COLO829 (cell line): ENCODE measurements around the gene TMC5.
"Not testable (repeated sequence)": the region's sequence is repeated elsewhere in the genome, so short reads cannot be mapped to it uniquely, and the experiment has no call there.

Experiments
- DNase-seq: peaks from one replicate; pipeline ENCODE4 v3.0.0; 2012; ENCODE audit warnings: low spot score

The TMC5 gene, protein sequence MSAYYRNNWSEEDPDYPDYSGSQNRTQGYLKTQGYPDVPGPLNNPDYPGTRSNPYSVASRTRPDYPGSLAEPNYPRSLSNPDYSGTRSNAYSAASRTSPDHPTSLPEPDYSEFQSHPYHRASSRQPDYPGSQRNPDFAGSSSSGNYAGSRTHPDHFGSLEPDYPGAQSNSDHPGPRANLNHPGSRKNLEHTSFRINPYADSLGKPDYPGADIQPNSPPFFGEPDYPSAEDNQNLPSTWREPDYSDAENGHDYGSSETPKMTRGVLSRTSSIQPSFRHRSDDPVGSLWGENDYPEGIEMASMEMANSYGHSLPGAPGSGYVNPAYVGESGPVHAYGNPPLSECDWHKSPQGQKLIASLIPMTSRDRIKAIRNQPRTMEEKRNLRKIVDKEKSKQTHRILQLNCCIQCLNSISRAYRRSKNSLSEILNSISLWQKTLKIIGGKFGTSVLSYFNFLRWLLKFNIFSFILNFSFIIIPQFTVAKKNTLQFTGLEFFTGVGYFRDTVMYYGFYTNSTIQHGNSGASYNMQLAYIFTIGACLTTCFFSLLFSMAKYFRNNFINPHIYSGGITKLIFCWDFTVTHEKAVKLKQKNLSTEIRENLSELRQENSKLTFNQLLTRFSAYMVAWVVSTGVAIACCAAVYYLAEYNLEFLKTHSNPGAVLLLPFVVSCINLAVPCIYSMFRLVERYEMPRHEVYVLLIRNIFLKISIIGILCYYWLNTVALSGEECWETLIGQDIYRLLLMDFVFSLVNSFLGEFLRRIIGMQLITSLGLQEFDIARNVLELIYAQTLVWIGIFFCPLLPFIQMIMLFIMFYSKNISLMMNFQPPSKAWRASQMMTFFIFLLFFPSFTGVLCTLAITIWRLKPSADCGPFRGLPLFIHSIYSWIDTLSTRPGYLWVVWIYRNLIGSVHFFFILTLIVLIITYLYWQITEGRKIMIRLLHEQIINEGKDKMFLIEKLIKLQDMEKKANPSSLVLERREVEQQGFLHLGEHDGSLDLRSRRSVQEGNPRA

DNA sequence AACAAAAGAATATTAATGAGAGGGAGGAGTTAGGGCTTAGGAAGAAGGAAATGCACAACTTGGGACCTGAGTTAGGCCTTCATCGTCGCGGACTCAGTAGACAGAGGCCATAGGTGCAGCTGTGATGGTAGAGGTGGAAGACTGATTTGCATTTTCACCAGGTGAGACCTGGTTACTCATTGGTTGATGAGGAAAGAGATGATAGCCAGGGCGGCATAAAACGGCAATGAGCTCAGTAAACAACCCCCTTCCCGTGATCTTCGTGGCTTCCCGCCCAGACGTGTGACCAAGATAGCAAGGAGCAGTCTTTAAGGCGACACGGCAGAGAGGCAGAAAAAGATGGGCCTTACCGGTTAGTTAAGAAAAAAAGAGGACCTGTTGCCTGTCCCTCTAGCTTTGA is at the start of gene TMC5:
Gene TMC5 (plus strand): TSS at position 244 of the 400 bp plus-strand sequence. CDS start 22,156 bp downstream, outside the sequence.
- DNase-seq = no peak

DNA sequence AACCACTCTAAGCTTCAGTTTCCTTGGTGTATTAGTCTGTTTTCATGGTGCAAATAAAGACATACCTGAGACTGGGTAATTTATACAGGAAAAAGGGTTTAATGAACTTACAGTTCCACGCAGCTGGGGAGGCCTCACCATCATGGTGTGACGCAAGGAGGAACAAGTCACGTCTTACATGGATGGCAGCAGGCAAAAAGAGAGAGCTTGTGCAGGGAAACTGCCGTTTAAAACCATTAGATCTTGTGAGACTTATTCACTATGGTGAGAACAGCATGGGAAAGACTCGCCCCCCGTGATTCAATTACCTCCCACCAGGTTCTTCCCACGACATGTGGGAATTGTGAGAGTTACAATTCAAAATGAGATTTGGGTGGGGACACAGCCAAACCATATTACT is 45.1 kb upstream of the TMC5 start:
- not testable (repeated sequence) for DNase-seq

DNA sequence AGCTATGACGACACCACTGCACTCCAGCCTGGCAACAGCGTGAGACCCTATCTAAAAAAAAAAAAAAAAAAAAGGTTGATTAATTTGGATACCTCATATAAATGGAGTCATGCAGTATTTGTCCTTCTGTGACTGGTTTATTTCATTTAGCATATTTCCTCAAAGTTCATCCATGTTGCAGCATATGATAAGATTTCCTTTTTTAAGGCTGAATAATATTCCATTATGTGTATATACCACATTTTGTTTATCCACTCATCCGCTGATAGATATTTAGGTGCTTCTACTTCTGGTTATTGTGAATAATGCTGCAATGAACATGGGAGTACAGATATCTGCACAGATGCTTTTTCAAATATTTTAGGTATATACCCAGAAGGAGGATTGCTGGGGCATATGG is 43.3 kb upstream of the TMC5 start:
- DNase-seq = no peak

DNA sequence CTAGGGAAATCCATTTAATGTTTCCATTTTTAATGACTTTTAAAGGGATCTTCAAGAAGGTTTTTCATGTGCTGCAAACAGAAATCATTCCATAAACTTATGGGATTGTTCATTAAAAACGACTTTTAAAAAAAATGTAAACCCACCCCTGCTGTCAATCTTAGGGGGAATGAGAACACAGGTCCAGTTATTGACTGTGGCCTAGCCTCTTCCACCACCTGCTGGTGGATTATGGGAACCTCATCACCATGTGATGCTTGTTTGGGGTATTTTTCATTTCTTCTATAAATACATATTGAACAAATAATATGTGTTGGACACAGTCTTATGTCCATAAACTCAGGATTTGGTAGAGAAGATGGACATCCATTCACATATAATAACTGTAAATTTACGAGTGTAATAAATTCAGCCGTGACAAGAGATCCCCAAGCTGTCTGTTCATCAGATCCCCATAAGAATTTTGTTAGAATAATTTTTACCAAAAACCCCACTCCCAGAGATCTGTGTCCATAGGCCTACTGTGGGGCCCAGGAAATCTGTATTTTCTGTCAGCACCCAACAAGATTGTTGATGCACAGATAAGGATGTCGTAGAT is 42.0 kb upstream of the TMC5 start:
- peak; percentile 77 for DNase-seq

DNA sequence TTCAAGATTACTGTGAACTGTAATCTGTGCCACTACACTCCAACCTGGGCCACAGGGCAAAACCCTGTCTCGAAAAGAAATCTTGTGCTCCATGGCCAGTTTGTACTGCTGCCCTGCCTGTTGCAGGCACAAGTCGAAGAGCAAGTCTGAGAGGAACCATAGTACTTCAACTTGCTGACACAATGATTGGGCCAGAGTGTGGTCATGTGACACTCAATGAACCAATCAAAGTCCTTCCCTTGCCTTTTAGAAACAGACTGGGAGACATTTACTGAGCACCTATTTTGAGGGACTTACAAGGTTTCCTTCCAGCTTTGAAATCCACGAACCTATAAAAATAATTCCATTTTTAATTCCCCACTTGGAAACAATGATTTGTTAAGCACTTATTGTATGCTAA is 39.8 kb upstream of the TMC5 start:
- DNase-seq = no peak

DNA sequence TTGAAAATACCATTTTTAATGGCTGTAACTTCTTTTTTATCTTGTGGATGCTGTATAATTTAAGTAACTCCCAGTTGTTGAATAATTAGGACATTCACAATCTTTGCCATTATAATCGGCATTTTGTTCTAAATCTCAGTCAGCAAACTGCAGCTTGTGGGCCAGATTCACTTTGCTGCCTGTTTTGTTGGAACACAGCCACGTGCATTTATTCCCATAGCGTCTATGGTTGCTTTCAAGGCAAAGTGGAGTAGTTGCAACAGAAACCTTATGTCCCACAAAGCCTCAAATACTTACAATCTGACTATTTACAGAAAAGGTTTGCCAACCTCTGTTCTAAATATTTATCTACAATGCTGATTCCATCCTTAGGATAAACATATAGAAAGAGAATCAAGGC is 39.2 kb upstream of the TMC5 start:
- DNase-seq = no peak

DNA sequence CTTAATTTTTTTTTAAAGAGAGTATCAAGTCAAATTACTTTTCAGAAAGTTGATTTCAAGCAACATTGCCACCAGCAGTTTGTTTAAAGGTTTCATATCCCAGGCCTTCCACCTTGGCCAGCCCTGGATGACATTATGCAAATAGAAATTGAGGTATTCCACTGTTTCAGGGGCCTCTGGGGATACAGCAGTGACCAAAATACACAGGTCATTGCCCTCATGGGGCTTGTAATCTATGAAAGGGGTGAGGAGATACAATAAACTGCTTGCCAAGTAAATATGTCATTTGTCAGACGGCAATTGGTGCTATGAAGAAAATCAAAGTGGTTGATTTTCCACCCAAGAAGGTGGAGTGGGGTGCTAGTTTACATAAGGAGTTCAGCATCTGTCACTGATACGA is 37.8 kb upstream of the TMC5 start:
- DNase-seq = no peak

DNA sequence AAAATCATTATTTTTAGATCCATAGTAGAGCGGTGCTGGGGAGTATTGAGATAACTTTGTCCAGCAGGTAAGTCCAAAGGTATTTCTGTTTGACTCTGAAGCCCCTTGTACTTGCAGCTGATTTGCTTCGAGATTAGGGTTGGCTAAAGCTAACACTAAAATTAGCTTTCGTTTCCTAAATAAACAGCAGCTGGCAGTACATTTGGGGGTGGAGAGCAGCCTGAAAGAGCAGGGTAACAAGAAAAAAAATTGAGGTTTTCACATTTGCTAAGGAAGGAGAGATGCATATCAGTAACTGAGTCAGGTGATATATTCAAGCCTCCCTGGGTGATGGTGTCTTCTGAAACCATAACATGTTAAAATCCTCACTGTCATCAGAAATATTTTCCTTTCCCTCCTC is 37.4 kb upstream of the TMC5 start:
- DNase-seq = no peak

DNA sequence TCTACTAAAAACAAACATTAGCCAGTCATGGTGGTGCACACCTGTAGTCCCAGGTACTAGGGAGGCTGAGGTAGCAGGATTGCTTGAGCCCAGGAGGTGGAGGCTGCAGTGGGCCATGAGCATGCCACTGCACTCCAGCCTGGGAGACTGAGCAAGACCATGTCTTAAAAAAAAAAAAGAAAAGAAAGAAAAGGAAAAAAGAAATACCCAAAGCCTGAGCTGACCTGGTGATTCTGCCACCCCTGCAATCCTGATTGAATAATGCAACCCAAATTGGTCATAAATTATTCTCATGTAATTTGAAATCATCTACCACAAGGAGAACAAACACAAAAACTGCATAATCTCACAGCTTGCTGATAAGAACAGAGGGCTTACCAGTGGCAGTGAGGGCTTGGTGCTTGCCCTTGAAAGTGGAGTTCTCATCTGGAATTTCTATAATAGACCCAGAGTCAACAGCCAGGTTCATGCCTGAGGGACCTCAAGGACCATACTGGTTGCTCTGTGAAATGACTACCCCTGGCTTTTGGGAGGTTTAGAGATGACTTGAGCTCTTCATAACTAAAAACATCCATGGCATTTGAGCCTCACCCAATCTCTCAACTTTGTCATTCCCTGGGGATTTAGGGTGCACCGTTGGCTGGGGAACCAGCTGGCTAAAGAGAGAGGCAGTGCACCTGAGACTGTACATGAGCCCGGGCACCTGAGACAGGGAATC is 35.4 kb upstream of the TMC5 start:
- DNase-seq = no peak

DNA sequence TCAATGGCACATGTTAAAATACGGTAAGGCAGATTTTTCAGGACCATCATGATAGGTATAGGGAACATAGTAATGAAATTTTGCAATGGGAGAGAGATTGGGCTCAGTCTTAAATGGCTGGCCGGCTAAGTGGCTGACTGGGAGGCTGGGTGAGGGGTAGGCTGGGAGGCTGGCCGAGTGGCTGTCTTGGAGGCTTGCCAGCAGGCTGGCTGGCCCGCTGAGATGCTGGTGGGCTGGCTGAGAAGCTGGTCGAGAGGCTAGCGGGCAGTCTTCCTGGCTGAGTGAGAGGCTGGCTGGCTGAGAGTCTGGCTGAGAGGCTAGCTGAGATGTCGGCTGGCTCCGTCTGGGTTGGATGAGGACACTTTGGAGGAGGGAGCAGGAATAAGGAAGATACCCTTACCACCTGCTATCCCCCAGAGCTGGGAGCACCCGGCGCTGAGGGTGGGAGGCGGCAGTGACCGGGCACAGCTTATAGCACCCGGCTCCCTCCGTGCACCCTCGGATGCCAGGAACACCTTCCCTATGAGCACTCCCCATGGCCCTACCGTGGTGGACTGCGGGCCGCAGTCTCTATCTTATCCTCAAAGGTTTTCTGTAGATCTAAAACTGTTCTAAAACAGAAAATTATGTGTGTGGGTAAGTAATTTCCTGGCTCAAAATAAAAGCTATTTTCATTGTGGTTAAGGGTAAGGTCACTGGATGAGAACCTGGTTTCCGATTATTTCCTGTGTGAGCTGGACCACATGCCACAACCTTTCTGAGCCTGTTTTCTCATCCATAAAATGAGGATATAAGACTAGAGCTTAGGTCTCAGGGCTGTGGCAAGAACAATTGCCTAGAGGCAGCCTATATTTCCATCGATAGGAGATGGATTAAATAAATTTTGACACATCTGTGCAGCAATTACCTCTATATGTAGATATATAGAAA is 34.5 kb upstream of the TMC5 start:
- no peak for DNase-seq

DNA sequence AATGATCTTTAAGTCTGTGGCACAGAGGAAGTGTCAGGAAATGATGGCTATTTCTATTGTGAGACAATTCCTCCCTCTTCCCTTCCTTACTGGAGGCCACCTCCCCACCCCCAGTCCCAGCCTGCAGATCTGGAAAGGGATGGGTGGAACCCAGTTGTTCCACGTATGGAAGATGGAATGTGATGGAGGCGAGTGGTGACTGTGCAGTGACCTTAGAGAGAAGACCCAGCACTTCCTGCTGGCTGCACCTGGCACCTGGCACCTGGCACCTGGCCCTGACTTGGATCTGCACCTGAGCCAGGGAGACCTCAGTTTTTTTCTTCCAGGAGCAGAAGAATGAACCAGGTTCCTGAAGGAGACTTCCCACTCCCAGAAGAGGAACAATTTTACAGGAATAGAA is 33.0 kb upstream of the TMC5 start:
- no peak for DNase-seq

DNA sequence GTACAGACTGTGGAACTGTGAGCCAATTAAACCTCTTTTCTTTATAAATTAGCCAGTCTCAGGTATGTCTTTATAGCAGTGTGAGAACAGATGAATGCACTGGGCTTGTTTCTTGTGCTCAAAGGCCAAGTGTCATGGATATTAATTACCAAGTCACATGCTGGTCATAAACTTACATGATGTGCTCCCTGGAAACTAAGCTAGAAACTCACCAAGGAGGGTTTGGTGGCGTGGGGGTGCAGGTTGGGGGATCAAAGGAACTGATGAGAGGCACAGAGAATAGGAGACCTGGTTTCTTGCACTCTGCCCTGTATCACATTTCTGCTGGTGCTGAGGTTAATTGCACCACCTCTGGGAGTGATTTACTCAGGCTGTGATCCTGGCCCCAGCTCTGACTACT is 31.2 kb upstream of the TMC5 start:
- no peak for DNase-seq

DNA sequence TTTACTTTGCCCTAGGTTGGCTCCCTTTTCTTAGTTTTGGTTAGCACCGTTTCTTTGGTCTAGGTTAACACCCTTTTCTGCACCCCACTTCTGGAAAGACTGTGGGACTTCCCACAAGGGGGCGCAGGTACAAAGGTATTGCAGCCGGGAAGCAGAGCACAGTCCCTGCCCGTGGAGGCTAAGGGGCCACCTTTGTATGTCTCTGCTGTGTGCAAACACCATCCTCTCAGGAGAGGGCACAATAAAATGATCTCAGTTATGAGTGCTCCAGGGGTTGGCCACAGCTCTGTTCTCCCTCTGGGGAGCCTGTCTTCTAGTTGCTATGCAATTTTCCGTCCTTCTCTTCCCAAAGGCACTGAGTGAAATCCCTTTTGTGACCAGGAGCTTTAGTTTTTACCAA is 28.4 kb upstream of the TMC5 start:
- no peak for DNase-seq

DNA sequence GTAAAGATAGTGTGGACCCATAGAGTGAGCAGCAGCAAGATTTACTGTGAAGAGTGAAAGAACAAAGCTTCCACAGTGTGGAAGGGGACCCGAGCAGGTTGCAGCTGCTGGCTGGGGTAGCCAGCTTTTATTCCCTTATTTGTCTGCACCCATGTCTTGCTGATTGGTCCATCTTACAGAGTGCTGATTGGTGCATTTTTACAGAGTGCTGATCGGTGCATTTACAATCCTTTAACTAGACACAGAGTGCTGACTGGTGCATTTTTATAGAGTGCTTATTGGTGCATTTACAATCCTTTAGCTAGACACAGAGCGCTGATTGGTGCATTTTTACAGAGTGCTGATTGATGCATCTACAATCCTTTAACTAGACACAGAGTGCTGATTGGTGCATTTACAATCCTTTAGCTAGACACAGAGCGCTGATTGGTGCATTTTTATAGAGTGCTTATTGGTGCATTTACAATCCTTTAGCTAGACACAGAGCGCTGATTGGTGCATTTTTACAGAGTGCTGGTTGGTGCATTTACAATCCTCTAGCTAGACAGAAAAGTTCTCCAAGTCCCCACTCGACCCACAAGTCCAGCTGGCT is 26.4 kb upstream of the TMC5 start:
- not testable (repeated sequence) for DNase-seq

DNA sequence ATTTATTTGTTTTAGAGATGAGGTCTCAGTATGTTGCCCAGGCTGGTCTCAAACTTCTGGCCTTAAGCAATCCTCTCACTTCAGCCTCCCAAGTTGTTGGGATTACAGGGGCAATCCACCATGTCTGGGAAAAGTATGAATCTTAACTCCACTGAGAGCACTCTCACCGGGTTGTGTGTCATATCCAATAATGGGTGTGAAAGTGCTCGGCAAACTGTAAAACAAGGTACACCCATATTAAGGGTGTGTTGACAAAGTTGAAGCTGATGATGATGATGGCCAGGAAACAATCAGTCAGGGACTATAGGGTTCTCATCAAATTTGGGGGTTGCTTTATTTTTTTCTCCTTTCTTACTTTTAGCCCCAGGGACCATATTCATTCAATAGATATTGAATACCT is 25.3 kb upstream of the TMC5 start:
- no peak for DNase-seq

DNA sequence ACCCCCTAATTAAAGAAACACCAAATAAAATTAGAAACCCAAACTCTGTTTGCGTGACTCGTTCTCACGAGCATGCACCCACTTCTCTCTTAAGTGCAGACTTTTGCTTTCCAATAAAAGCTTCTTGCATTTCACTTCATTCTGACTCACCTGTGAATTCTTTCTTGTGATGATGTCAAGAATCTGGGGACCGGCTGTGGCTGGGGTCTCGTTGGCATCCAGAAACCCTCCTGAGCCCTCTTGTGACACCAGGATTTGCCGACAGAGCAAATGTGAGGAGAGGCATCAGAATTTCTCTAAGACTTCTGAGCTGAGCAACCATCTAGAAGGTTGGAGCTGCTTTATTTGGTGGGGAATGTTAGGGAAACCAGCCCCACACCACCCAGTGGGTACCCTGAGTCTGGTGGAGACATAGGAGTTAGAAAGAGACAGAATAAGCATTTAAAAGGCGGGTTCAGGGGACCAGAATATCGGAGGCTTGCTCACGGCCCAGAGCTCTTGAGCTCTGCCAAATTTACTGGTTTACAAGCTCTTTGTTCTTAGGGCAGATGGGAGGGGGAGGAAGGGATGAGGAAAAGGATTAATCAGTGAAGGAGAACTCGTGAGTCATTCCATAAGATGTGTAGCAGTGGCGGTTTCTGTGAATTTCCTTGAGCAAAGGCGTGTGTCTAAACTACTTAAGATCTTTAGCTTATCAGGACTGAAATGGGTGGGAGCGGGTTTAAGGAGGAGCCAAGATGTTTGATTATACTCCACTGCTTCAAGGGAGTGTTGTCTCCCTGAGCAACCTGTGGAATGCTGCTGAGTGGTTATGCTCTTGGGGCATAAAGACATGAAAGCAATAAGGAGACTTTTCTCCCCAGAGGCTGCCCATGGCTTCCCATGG is 24.2 kb upstream of the TMC5 start:
- no peak for DNase-seq

DNA sequence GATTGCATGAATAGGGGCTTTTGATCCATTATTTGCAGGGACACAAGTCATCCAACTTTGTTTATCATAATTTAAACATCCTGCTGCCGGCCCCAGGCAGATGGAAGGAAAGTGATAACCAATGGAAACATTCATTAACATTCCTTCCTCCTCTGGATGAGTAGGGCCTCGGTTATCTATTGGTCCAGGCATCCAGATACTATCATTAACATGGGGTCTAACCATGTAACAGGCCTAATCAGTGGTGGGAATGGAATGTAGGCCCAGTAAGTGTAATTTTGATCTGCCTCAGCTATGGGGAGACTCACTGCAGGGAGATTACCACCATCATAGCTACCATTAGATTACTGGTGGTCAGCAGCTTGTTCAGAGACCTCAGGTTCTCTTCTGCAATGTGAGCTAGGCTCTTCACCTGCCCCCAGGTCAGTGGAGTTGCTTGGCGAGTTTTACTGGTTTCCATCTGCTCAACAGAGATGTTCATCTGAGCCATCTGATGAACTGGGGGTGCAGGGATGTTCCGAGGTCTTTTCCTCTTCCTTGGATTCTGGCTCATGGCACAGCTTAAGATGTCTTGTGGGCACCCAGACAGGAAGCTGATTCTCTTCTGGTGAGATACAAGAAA is 21.9 kb upstream of the TMC5 start:
- not testable (repeated sequence) for DNase-seq

DNA sequence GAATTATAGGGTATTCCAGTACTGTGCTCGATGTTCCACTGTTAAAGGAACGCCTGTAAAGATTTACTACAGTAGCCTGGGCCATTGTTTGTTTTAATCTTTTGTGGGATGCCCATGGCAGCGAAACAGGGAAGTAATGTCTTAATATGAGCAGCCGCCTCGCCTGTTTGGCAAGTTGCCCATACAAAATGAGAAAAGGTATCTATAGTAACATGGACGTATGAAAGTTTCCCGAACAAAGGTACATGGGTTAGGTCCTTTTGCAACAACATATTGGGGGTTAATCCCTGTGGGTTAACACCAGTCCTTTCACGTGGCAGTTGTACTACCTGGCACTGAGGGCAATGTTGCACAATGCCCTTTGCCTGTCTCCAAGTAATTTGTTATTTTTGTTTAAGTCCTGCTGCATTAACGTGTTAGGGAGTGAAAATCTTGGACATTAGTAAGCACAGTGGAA is 21.1 kb upstream of the TMC5 start:
- no peak for DNase-seq

DNA sequence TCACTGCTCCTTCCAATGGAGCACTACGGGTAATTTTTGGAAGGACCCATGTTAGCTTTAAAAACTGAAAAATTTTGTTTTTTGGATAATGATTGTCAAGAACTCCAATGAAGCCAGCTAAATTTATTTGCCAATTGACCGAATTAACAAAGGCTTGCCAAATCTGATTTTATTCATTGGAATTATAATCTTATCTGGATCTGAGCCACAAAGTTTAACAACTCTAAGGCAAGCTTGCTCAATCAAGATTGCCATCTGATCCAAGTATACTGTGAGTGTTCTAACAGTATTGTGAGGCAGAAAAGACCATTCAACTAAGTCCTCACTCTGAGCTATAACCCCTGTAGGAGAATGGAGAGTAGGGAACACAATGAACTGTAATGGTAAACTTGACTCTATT is 20.3 kb upstream of the TMC5 start:
- not testable (repeated sequence) for DNase-seq
